SU-DHL-6 (cell line): ENCODE measurements around the gene PRDM12.

ENCODE experiments used
- H2AFZ ChIP-seq: fragments of 200-600 bp; sonication (generic); 2 replicates; pipeline ENCODE4 v1.6.1; 2014; ENCODE audit warnings: low read depth, mild to moderate bottlenecking, moderate library complexity, mixed read lengths, antibody characterized with exemption, low read length; ENCODE audit not compliant: severe bottlenecking
- H3F3A ChIP-seq: fragments of 200-600 bp; shearing (Covaris generic); 2 replicates; pipeline ENCODE4 v1.6.0; 2016; ENCODE audit warnings: antibody characterized with exemption, mild to moderate bottlenecking; ENCODE audit not compliant: insufficient read depth
- H3K27ac ChIP-seq: fragments of 200-600 bp; sonication (generic); 2 replicates; pipeline ENCODE4 v1.5.1; 2016; ENCODE audit warnings: low read depth, mild to moderate bottlenecking, low read length, moderate library complexity, mixed read lengths
- H3K27me3 ChIP-seq: fragments of 200-600 bp; sonication (generic), shearing (Covaris generic); 2 replicates; pipeline ENCODE4 v1.6.0; 2014; ENCODE audit warnings: mild to moderate bottlenecking, low read length
- H3K36me3 ChIP-seq: fragments of 200-600 bp; sonication (generic); 2 replicates; pipeline ENCODE4 v1.6.1; 2014; ENCODE audit warnings: mild to moderate bottlenecking, low read length, mixed read lengths
- H3K4me2 ChIP-seq: fragments of 300-600, 200-600 bp; shearing (Covaris generic), sonication (generic); 2 replicates; pipeline ENCODE4 v1.6.0; 2014; ENCODE audit warnings: low read length, low read depth, mild to moderate bottlenecking; ENCODE audit not compliant: poor library complexity, severe bottlenecking
- H3K4me3 ChIP-seq: fragments of 200-600 bp; sonication (generic); 2 replicates; pipeline ENCODE4 v1.5.1; 2014; ENCODE audit warnings: antibody characterized with exemption, low read length, mild to moderate bottlenecking, mixed read lengths; ENCODE audit not compliant: insufficient read depth, poor library complexity, severe bottlenecking
- H3K79me2 ChIP-seq: fragments of 200-600 bp; sonication (generic); 2 replicates; pipeline ENCODE4 v1.6.1; 2014; ENCODE audit warnings: mild to moderate bottlenecking, low read length, moderate library complexity; ENCODE audit not compliant: insufficient read depth
- H3K9ac ChIP-seq: fragments of 200-600 bp; sonication (generic); 2 replicates; pipeline ENCODE4 v1.7.0; 2014; ENCODE audit warnings: mild to moderate bottlenecking, low read length
- H3K9me2 ChIP-seq: fragments of 200-600 bp; sonication (generic); replicated peaks from 2 replicates; pipeline ENCODE4 v1.6.1; 2014; ENCODE audit warnings: low read length; ENCODE audit not compliant: insufficient read depth
- H3K9me3 ChIP-seq: fragments of 200-600 bp; sonication (generic); 2 replicates; pipeline ENCODE4 v1.6.1; 2014; ENCODE audit warnings: low read length, mixed read lengths; ENCODE audit not compliant: insufficient read depth
- H4K20me1 ChIP-seq: fragments of 200-600 bp; sonication (generic); 2 replicates; pipeline ENCODE4 v1.6.1; 2014; ENCODE audit warnings: low read depth, mild to moderate bottlenecking, antibody characterized with exemption, low read length, moderate library complexity, mixed read lengths
- CTCF ChIP-seq: fragments of 200-600 bp; sonication (generic); IDR thresholded peaks from one replicate; pipeline ENCODE4 v1.5.1; 2017; ENCODE audit warnings: antibody characterized with exemption, mild to moderate bottlenecking, low read length, moderate library complexity; ENCODE audit not compliant: insufficient read depth, poor library complexity, severe bottlenecking
- EZH2phosphoT487 ChIP-seq: fragments of 200-600 bp; sonication (generic), shearing (Covaris generic); conservative IDR thresholded peaks from 2 replicates; pipeline ENCODE4 v1.6.1; 2018; ENCODE audit warnings: mild to moderate bottlenecking, antibody characterized with exemption, low read length, moderate library complexity, mixed read lengths

The PRDM12 gene

DNA sequence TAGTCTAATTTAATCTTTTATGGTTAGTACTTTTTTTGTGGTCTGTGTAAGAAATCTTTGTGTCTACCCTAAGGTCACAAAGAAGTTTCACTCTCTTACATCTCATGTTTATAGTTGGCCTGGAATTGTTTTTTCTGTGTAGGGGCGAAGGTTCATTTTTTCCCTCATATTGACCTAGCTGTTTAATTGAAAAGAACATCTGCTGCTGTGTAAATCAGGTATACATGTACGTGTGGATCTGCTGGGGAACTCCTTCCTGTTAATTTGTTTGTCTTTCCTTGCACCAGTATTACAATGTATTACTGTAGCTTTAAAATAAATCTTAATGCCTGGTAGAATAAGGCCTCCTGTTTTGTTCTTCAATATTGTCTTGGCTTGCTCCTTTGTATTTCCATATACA, 67.0 kb downstream of the PRDM12 start:
- no peak for TF ChIP-seq CTCF
- no peak for TF ChIP-seq EZH2phosphoT487
- Histone ChIP-seq H3K27me3 (no peaks in the 10 kb centered on the region), H3K9me3 (no peaks in the 10 kb centered on the region), H3K4me3 (no peak overlapping the region), H3K79me2 (0 out of 2 replicates have a peak, but pooled peaks cover 5% of the 10 kb centered on the region), H3K4me2 (no peak overlapping the region), H3F3A (no peaks in the 10 kb centered on the region), H3K9ac (no peak overlapping the region), H2AFZ (no peak overlapping the region), H3K9me2 (no peaks in the 10 kb centered on the region), H3K27ac (no peak overlapping the region), H3K36me3 (no peaks in the 10 kb centered on the region), H4K20me1 (no peaks in the 10 kb centered on the region)

DNA sequence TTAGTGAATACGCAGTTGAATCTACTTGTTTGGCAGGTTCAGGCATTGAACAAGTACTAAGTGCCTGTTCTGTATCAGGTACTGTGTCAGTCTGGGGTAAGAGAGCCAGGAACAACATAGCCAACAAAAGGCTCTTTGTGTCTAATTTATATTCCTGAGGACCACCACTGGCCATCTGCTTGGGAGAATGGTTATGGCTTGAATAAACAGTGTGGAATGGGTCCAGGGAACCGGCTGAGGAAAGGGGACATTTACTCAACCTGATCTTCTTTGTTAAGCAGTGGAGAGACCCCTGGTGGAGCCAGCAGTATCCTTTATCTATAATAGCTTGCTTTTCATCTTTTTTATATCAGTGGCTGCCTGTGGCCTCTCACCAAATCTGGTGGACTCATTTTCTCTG, 67.7 kb downstream of the PRDM12 start:
- Histone ChIP-seq H3K27me3 (no peaks in the 10 kb centered on the region), H3K79me2 (0 out of 2 replicates have a peak, but pooled peaks cover 5% of the 10 kb centered on the region), H3F3A (no peaks in the 10 kb centered on the region), H3K4me2 (no peak overlapping the region), H3K9me2 (no peaks in the 10 kb centered on the region), H2AFZ (no peak overlapping the region), H3K27ac (no peak overlapping the region), H3K9ac (no peak overlapping the region), H4K20me1 (no peaks in the 10 kb centered on the region), H3K9me3 (no peaks in the 10 kb centered on the region), H3K4me3 (no peak overlapping the region), H3K36me3 (no peaks in the 10 kb centered on the region)
- TF ChIP-seq CTCF (no peak), EZH2phosphoT487 (no peak)
